Caco-2 (cell line): ENCODE results near the gene PLEKHG3. TPM values are rescaled to one million over a fixed set of nuclear protein-coding genes. Genes with fewer than 3 reads are reported as not detected.

Experiments
- Bru-seq: library from RNA; stranded (reverse); fragments of 400-500 nt; gene quantifications from one replicate; lab custom pipeline; 2021; lab: Mats Ljungman, UMichigan
- BruChase-seq, 2 experiments: library from RNA; stranded (reverse); fragments of 400-500 nt; gene quantifications; one replicate each; lab custom pipeline; 2021; lab: Mats Ljungman, UMichigan
- BruUV-seq: library from RNA; stranded (reverse); fragments of 400-500 nt; replicated peaks from 2 replicates; lab custom pipeline; 2021; lab: Mats Ljungman, UMichigan
- CTCF ChIA-PET: fragments of 300-600 bp; sonication (Branson Sonifier 250); formaldehyde crosslinking; loops from one replicate; lab custom pipeline; 2022; ENCODE audit warnings: antibody characterized with exemption; lab: Charles Lee
- POLR2A ChIA-PET: fragments of 300-600 bp; sonication (Branson Sonifier 250); formaldehyde crosslinking; loops from one replicate; lab custom pipeline; 2022; ENCODE audit warnings: antibody characterized with exemption; lab: Charles Lee
- DNase-seq, 2 experiments: peaks; one replicate each; pipeline versions ENCODE4 v3.0.0 to v3.0.0-alpha.2; 2020 to 2022
- H3K27me3 ChIP-seq: replicated peaks from 2 replicates; pipeline ENCODE4 v1.6.0; 2011; ENCODE audit warnings: low read length; ENCODE audit not compliant: control insufficient read depth, insufficient read depth
- H3K36me3 ChIP-seq: 2 replicates; pipeline ENCODE4 v1.5.1; 2011; ENCODE audit warnings: low read length; ENCODE audit not compliant: control insufficient read depth, insufficient read depth
- H3K4me1 ChIP-seq: fragments of 250-450 bp; sonication (Bioruptor Pico); 2 replicates; pipeline ENCODE4 v1.5.1; 2020; ENCODE audit warnings: mild to moderate bottlenecking
- H3K4me3 ChIP-seq: 2 replicates; pipeline ENCODE4 v1.5.1; 2011; ENCODE audit warnings: low read depth, mild to moderate bottlenecking, control low read depth, low read length
- H3K9me3 ChIP-seq: fragments of 250-450 bp; sonication (Bioruptor Pico); 2 replicates; pipeline ENCODE4 v1.5.1; 2020; ENCODE audit warnings: mild to moderate bottlenecking, moderate library complexity
- H3K27ac Mint-ChIP-seq: one replicate; pipeline ENCODE4 v1.8.0; 2022; ENCODE audit warnings: mixed read lengths; ENCODE audit not compliant: unreplicated experiment
- H3K27me3 Mint-ChIP-seq: one replicate; pipeline ENCODE4 v1.8.0; 2022; ENCODE audit warnings: mixed read lengths; ENCODE audit not compliant: insufficient read depth, unreplicated experiment
- H3K36me3 Mint-ChIP-seq: one replicate; pipeline ENCODE4 v1.8.0; 2022; ENCODE audit warnings: mild to moderate bottlenecking, mixed read lengths; ENCODE audit not compliant: insufficient read depth, unreplicated experiment
- H3K4me1 Mint-ChIP-seq: one replicate; pipeline ENCODE4 v1.8.0; 2022; ENCODE audit warnings: low read depth, mixed read lengths; ENCODE audit not compliant: unreplicated experiment
- H3K4me3 Mint-ChIP-seq: one replicate; pipeline ENCODE4 v1.8.0; 2022; ENCODE audit warnings: mild to moderate bottlenecking, moderate library complexity, mixed read lengths; ENCODE audit not compliant: unreplicated experiment
- H3K9me3 Mint-ChIP-seq: one replicate; pipeline ENCODE4 v1.8.0; 2022; ENCODE audit warnings: mixed read lengths; ENCODE audit not compliant: unreplicated experiment
- intact Hi-C: fragments of 100-400 bp; cut with micrococcal nuclease; formaldehyde crosslinking; loops from one replicate; pipeline ENCODE4 v1.10.0; 2022; ENCODE audit not compliant: unreplicated experiment
- long read RNA-seq: library from polyadenylated mRNA; stranded (forward); transcript quantifications from one replicate; pipeline ENCODE4 v2.0.0, GENCODE V29; 2022
- total RNA-seq: library from RNA; stranded (reverse); gene quantifications from 2 replicates; pipeline ENCODE4 v1.2.3, GENCODE V29; 2022
- TF ChIP-seq, protein P1 (sequence below), 2 experiments: fragments of 200-600 bp in 1 of 2; IDR thresholded peaks; 1 replicate in 1 of 2; 2 replicates in 1 of 2; pipeline versions ENCODE4 v1.5.1 to v1.8.0; 2011 to 2022; ENCODE audit warnings: antibody characterized with exemption in 1 of 2, control low read depth in 1 of 2, inconsistent platforms in 1 of 2, low read depth in 1 of 2, low read length in 1 of 2, mild to moderate bottlenecking in 1 of 2, moderate library complexity in 1 of 2; ENCODE audit not compliant: insufficient read depth in 1 of 2, severe bottlenecking in 1 of 2, unreplicated experiment in 1 of 2

PLEKHG3 gene
- total RNA-seq (85.9 and 90.8 TPM in 2 replicates), Bru-seq, nascent RNA (percentile 90 among the genes with signal in this experiment), BruChase-seq, experiment 1, labeled RNA remaining after a 2-hour chase (percentile 84 among the genes with signal in this experiment), BruChase-seq, experiment 2, labeled RNA remaining after a 6-hour chase (percentile 81 among the genes with signal in this experiment)
- long read RNA-seq, partial matches to known transcripts, result 20 of 25 reads
- long read RNA-seq, other reads (novel, unspliced or antisense), result 4 of 25 reads

- Mint-ChIP-seq H3K4me1 (peaks cover 51% of the 10 kb centered on the region), H3K36me3 (peaks cover 34% of the 10 kb centered on the region), H3K27me3 (no peaks in the 10 kb centered on the region), H3K27ac (peak within 1 kb of the TSS; percentile 85), H3K4me3 (peak within 1 kb of the TSS; percentile 83), H3K9me3 (no peaks in the 10 kb centered on the region)
- TF ChIP-seq, protein P1, sequence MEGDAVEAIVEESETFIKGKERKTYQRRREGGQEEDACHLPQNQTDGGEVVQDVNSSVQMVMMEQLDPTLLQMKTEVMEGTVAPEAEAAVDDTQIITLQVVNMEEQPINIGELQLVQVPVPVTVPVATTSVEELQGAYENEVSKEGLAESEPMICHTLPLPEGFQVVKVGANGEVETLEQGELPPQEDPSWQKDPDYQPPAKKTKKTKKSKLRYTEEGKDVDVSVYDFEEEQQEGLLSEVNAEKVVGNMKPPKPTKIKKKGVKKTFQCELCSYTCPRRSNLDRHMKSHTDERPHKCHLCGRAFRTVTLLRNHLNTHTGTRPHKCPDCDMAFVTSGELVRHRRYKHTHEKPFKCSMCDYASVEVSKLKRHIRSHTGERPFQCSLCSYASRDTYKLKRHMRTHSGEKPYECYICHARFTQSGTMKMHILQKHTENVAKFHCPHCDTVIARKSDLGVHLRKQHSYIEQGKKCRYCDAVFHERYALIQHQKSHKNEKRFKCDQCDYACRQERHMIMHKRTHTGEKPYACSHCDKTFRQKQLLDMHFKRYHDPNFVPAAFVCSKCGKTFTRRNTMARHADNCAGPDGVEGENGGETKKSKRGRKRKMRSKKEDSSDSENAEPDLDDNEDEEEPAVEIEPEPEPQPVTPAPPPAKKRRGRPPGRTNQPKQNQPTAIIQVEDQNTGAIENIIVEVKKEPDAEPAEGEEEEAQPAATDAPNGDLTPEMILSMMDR (IDR thresholded peaks at IDR 0.05; ENCODE audit: insufficient read depth in 1 of 2, low read depth in 1 of 2, low read length in 1 of 2, severe bottlenecking in 1 of 2, unreplicated experiment in 1 of 2), result no peak
- peak; percentile 92 to 94 for DNase-seq
- peak within 1 kb of the TSS; percentile 81 for H3K4me3 ChIP-seq
- ChIA-PET CTCF (interaction anchor here (0.7 to 1.0 kb wide), 3 partner anchors 42 to 317 kb away, joined by 3 to 5 read pairs (median 3); no protein-coding TSS in a partner anchor), POLR2A (interaction anchor here (0.6 to 2.4 kb wide), 8 partner anchors 15 to 199 kb away, joined by 3 to 8 read pairs (median 4); partner anchors contain the start of gene ZBTB1)
- H3K36me3 ChIP-seq, result peaks cover under 1% of the 10 kb centered on the region; the same call in 1 of the 2 replicates
- BruUV-seq, result no TSS peak
- intact Hi-C loops, result loop anchor here (1.0 to 2.0 kb wide), 4 partner anchors 54 to 200 kb away; partner anchors contain the start of genes HSPA2 and ZBTB1
- H3K4me1 ChIP-seq, result peaks cover 40% of the 10 kb centered on the region
- H3K27me3 ChIP-seq, result no peaks in the 10 kb centered on the region
- no peaks in the 10 kb centered on the region for H3K9me3 ChIP-seq
Measured at GRCh38 chr14:64704143-64704742, at the start of gene PLEKHG3. TSS of gene PLEKHG3 (plus strand) at chr14:64704424. CDS start at chr14:64727632, 23,208 bp downstream.

GRCh38 chr14:64654901-64655300 is 49.3 kb upstream of the PLEKHG3 start:
- no peak for DNase-seq
- Histone ChIP-seq H3K4me3 (no peak overlapping the region), H3K27me3 (no peaks in the 10 kb centered on the region), H3K4me1 (peaks cover 19% of the 10 kb centered on the region), H3K36me3 (no peaks in the 10 kb centered on the region), H3K9me3 (peaks cover 5% of the 10 kb centered on the region; the same call in 1 of the 2 replicates)
- Mint-ChIP-seq H3K27ac (peak overlapping the region; percentile 85), H3K27me3 (no peaks in the 10 kb centered on the region), H3K4me1 (peaks cover 24% of the 10 kb centered on the region), H3K4me3 (no peak overlapping the region), H3K9me3 (no peaks in the 10 kb centered on the region), H3K36me3 (no peaks in the 10 kb centered on the region)
- BruUV-seq, result no TSS peak
- intact Hi-C loops, result no loop called here
- POLR2A ChIA-PET, result interaction anchor here (1.1 to 1.7 kb wide), 2 partner anchors 16 to 104 kb away, joined by 3 to 5 read pairs; no protein-coding TSS in a partner anchor
- CTCF ChIA-PET, result interaction anchor here (1.8 kb wide), 1 partner anchor 18 kb away, joined by 9 read pairs; no protein-coding TSS in a partner anchor
- TF ChIP-seq, protein P1 (IDR thresholded peaks at IDR 0.05; ENCODE audit: insufficient read depth in 1 of 2, low read depth in 1 of 2, low read length in 1 of 2, severe bottlenecking in 1 of 2, unreplicated experiment in 1 of 2), result no peak

GRCh38 chr14:64656986-64657385 is 47.2 kb upstream of the PLEKHG3 start:
- H3K9me3 Mint-ChIP-seq, result no peaks in the 10 kb centered on the region
- no peak overlapping the region for H3K4me3 Mint-ChIP-seq
- Histone ChIP-seq H3K9me3 (peaks cover 5% of the 10 kb centered on the region; the same call in 1 of the 2 replicates), H3K4me3 (no peak overlapping the region), H3K36me3 (no peaks in the 10 kb centered on the region), H3K4me1 (peaks cover 20% of the 10 kb centered on the region), H3K27me3 (no peaks in the 10 kb centered on the region)
- DNase-seq, result no peak
- peaks cover 24% of the 10 kb centered on the region for H3K4me1 Mint-ChIP-seq
- CTCF ChIA-PET, result no interaction called here
- intact Hi-C loops, result no loop called here
- POLR2A ChIA-PET, result no interaction called here
- TF ChIP-seq, protein P1 (IDR thresholded peaks at IDR 0.05; ENCODE audit: insufficient read depth in 1 of 2, low read depth in 1 of 2, low read length in 1 of 2, severe bottlenecking in 1 of 2, unreplicated experiment in 1 of 2), result no peak
- H3K27ac Mint-ChIP-seq, result peak overlapping the region; percentile 36
- H3K27me3 Mint-ChIP-seq, result no peaks in the 10 kb centered on the region
- H3K36me3 Mint-ChIP-seq, result no peaks in the 10 kb centered on the region
- BruUV-seq, result no TSS peak
